ENCODE measurements around the gene VPS8. TPM values are rescaled to one million over a fixed set of nuclear protein-coding genes. Genes with fewer than 3 reads are reported as not detected.

The VPS8 gene
- total RNA-seq, 1 experiment from 2014 or later, result 72.3 TPM

DNA sequence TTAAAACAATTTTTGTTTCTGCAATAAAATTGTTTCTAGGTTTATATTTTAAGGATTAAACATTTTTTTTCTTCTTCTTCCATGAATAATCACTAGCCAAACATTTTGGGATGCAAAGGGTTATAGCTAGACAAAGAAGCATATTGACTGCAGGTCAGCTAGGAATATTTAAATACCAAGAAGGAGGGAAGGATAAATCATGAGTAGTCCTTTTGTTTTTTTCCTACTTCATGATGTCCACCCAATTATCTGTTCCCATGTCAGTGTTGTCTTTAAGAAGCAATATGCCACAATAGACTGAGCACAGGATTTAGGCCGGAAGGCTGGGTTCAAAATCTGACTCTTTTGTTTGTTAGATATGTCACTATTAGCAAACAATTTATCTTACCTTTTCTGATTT is 82.1 kb downstream of the VPS8 start:
- POLR2A ChIA-PET, result no interaction called here
- CTCF ChIA-PET, result no interaction called here
- Histone ChIP-seq H3K36me3 (ENCODE audit: control insufficient read depth, insufficient read depth, low read length) (peaks cover 7% of the 10 kb centered on the region), H3K9me3 (ENCODE audit: control insufficient read depth, insufficient read depth, low read depth, low read length) (no peaks in the 10 kb centered on the region), H3K27ac (ENCODE audit: low read length) (no peak overlapping the region), H3K4me3 (ENCODE audit: low read depth in 2 of 2, low read length in 2 of 2) (no peak overlapping the region), H3K27me3 (ENCODE audit: control insufficient read depth, insufficient read depth, low read length) (no peaks in the 10 kb centered on the region), H3K4me1 (ENCODE audit: control insufficient read depth, insufficient read depth, low read length) (no peaks in the 10 kb centered on the region)
- DNase-seq (ENCODE audit: low read depth, low spot score) (no peak), ATAC-seq (no peak)
- in situ Hi-C loops (cut with HindIII; ENCODE audit: low pct_unique_long_range_greater_than_20kb, low sequenced_read_pairs) (no loop called here), intact Hi-C loops (cut with micrococcal nuclease; ENCODE audit: unreplicated experiment) (no loop called here)
- no TSS peak for BruUV-seq (replicated peaks)
- TF ChIP-seq, protein P1, sequence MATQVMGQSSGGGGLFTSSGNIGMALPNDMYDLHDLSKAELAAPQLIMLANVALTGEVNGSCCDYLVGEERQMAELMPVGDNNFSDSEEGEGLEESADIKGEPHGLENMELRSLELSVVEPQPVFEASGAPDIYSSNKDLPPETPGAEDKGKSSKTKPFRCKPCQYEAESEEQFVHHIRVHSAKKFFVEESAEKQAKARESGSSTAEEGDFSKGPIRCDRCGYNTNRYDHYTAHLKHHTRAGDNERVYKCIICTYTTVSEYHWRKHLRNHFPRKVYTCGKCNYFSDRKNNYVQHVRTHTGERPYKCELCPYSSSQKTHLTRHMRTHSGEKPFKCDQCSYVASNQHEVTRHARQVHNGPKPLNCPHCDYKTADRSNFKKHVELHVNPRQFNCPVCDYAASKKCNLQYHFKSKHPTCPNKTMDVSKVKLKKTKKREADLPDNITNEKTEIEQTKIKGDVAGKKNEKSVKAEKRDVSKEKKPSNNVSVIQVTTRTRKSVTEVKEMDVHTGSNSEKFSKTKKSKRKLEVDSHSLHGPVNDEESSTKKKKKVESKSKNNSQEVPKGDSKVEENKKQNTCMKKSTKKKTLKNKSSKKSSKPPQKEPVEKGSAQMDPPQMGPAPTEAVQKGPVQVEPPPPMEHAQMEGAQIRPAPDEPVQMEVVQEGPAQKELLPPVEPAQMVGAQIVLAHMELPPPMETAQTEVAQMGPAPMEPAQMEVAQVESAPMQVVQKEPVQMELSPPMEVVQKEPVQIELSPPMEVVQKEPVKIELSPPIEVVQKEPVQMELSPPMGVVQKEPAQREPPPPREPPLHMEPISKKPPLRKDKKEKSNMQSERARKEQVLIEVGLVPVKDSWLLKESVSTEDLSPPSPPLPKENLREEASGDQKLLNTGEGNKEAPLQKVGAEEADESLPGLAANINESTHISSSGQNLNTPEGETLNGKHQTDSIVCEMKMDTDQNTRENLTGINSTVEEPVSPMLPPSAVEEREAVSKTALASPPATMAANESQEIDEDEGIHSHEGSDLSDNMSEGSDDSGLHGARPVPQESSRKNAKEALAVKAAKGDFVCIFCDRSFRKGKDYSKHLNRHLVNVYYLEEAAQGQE (IDR thresholded peaks at IDR 0.05; ENCODE audit: insufficient read depth in 1 of 2, low read depth in 2 of 2, low read length in 1 of 2), result no peak
- TF ChIP-seq, protein P2, sequence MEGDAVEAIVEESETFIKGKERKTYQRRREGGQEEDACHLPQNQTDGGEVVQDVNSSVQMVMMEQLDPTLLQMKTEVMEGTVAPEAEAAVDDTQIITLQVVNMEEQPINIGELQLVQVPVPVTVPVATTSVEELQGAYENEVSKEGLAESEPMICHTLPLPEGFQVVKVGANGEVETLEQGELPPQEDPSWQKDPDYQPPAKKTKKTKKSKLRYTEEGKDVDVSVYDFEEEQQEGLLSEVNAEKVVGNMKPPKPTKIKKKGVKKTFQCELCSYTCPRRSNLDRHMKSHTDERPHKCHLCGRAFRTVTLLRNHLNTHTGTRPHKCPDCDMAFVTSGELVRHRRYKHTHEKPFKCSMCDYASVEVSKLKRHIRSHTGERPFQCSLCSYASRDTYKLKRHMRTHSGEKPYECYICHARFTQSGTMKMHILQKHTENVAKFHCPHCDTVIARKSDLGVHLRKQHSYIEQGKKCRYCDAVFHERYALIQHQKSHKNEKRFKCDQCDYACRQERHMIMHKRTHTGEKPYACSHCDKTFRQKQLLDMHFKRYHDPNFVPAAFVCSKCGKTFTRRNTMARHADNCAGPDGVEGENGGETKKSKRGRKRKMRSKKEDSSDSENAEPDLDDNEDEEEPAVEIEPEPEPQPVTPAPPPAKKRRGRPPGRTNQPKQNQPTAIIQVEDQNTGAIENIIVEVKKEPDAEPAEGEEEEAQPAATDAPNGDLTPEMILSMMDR (IDR thresholded peaks at IDR 0.05), result no peak
- TF ChIP-seq TCF7L2 (IDR thresholded peaks at IDR 0.05; ENCODE audit: low read depth, low read length), result no peak
- no peak for TF ChIP-seq POLR2AphosphoS5 (IDR thresholded peaks at IDR 0.05; ENCODE audit: low read depth, low read length)
- TF ChIP-seq SIN3A (IDR thresholded peaks at IDR 0.05; ENCODE audit: borderline replicate concordance, insufficient read depth, low read depth, low read length), result no peak

DNA sequence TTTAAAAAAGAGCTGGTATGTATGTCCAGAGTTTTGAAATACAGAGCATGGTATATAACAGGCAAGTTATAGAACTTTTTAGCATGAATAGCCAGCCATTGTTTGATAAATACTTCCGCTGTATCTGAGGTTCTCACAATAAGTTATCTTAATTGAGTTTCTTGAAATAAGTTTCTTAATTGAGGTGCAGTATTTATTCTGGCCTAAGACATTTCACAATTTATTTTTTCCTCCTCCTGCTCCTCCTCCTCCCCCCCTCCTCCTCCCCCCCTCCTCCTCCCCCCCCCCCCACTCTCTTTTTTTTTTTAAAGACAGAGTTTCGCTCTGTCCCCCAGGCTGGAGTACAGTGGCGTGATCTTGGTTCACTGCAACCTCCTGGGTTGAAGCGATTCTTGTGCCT is 83.4 kb downstream of the VPS8 start:
- Histone ChIP-seq H3K27ac (ENCODE audit: low read length) (no peak overlapping the region), H3K4me3 (ENCODE audit: low read depth in 2 of 2, low read length in 2 of 2) (no peak overlapping the region), H3K36me3 (ENCODE audit: control insufficient read depth, insufficient read depth, low read length) (peaks cover 7% of the 10 kb centered on the region; the same call in 1 of the 2 replicates), H3K27me3 (ENCODE audit: control insufficient read depth, insufficient read depth, low read length) (no peaks in the 10 kb centered on the region), H3K4me1 (ENCODE audit: control insufficient read depth, insufficient read depth, low read length) (no peaks in the 10 kb centered on the region), H3K9me3 (ENCODE audit: control insufficient read depth, insufficient read depth, low read depth, low read length) (no peaks in the 10 kb centered on the region)
- in situ Hi-C loops (cut with HindIII; ENCODE audit: low pct_unique_long_range_greater_than_20kb, low sequenced_read_pairs) (no loop called here), intact Hi-C loops (cut with micrococcal nuclease; ENCODE audit: unreplicated experiment) (no loop called here)
- ChIA-PET POLR2A (no interaction called here), CTCF (no interaction called here)
- DNase-seq (ENCODE audit: low read depth, low spot score) (no peak), ATAC-seq (no peak)
- BruUV-seq (replicated peaks), result no TSS peak
- TF ChIP-seq, protein P2 (IDR thresholded peaks at IDR 0.05), result no peak
- TF ChIP-seq SIN3A (IDR thresholded peaks at IDR 0.05; ENCODE audit: borderline replicate concordance, insufficient read depth, low read depth, low read length) (no peak), POLR2AphosphoS5 (IDR thresholded peaks at IDR 0.05; ENCODE audit: low read depth, low read length) (no peak), TCF7L2 (IDR thresholded peaks at IDR 0.05; ENCODE audit: low read depth, low read length) (no peak)
- TF ChIP-seq, protein P1 (IDR thresholded peaks at IDR 0.05; ENCODE audit: insufficient read depth in 1 of 2, low read depth in 2 of 2, low read length in 1 of 2), result no peak

Measured in Panc1 (cell line).